Glomerular endothelial cell (primary cell): ENCODE measurements around the gene ABCA6. TPM values are rescaled to one million over a fixed set of nuclear protein-coding genes. Genes with fewer than 3 reads are reported as not detected.

Experiments
- DNase-seq: peaks from one replicate; pipeline ENCODE4 v3.0.0-alpha.2; 2011; ENCODE audit warnings: low read depth, low spot score; ENCODE audit errors: extremely low read depth
- total RNA-seq: library from RNA; depleted of rRNA; stranded (reverse); fragments of >200 nt; gene quantifications from 2 replicates; pipeline ENCODE4 v1.2.3, GENCODE V29; 2015

The ABCA6 gene
- total RNA-seq, 1 donor from 2014 or later: 10.1 TPM

DNA sequence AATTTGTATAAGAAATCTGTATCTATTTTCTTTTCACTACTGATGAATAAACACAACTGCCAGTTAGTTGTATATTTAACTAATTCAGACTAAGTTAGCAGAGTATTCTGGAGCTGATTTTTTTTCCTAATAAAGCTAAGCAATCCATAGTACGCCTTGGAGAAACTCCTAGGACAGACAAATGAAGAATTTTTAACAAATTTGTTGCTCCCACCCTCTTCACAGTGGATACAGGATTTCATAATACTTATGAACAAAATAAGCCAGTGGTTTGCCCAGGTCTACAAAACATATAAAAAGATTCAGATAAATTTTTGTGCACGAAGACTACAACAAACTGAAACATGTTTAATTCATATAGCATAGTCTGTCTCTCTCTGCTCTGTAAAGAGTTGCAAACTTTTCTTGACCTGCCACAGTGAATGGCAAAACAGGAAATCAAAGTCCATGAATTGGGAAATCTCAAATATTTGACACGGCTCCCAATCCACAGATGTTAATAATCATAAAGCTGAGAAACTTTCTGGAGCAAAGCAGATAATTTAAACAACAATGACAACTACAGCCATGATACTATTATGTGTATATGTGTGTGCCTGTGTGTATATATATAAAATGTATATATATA is 594 bp upstream of the ABCA6 start:
- DNase-seq: peak; percentile 5

DNA sequence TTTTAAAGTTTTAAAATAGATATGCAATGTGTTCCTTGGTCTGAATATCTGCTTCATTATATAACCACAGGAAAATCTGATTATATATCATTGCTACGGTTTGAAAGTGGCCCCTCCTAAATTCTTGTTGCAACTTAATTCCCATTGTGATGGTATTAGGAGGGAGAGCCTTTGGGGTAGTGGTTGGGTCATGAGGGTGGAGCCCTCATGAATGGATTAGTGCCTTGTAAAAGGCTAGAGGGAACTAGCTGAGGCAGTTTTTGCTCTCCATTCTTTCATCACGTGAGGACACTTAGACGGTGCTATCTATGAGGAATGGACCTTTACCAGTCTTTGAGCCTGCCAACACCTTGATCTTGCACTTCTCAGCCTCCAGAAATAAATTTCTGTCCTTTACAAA is 7.6 kb downstream of the ABCA6 start:
- DNase-seq: no peak

DNA sequence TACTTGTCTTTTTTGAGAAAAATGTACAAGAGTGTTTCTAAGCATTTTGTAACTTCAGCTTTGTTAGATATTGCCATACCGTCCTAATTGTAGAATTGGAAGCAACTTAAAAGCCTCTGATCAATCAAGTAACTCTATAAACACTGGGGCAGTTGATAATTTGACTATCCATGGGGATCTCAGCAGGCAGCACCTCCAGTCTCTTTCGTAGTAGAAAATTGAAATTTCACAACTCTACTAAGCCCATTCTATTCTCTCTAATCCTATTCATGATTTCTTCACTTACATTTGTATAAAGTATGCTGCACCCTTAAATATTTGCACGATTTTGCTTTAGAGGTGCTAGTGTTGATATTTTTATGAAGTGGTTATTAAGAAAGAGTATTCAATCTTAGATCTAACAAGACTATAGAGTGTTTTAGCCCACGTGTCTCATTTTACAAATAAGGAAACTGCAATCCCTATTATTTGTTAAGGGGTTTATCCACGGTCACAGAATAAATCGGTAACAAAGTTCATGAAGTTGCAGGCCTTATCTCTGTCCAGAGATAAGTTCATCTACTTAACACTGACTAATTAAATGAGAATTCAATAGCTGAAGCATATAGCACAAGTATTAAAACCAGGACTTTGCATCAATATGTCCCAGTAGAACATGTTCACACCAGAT is 10.9 kb downstream of the ABCA6 start:
- no peak for DNase-seq

DNA sequence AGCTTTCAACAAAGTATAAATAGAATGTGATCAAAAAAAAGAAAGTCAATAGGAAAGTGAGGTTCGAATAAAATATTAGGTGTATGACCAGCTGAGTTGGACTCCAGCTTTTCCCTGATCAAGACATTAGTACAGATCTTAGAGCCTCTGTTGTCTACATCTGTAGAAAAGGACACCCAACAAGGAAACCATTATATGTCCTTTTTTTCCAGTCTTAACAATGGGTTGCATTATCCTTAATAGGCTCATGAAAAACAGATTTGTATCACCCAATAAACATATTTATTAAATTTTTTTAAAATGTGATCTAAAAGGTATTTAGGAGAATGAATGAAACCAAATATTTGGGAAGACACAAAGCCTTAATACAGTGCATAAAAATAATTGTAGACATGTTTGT is 18.1 kb downstream of the ABCA6 start:
- DNase-seq: no peak

DNA sequence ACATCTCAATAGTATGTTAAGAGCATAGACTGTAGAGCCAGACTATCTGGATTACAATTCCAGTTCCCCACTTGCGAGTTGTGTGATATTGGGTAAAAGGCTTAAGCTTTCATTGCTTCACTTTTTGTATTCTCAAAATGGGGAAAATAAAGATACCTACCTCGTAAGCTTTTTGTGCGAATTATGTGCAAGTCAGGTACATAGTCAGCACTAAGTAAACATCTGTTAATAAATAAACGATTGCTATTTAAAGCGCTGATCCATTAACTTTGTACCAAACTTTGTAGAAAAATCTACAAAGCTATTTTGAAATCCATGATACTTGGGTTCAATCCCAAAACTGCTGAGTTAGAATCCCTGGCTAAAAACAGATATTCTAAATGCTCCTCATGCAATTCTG is 19.6 kb downstream of the ABCA6 start:
- DNase-seq: no peak

DNA sequence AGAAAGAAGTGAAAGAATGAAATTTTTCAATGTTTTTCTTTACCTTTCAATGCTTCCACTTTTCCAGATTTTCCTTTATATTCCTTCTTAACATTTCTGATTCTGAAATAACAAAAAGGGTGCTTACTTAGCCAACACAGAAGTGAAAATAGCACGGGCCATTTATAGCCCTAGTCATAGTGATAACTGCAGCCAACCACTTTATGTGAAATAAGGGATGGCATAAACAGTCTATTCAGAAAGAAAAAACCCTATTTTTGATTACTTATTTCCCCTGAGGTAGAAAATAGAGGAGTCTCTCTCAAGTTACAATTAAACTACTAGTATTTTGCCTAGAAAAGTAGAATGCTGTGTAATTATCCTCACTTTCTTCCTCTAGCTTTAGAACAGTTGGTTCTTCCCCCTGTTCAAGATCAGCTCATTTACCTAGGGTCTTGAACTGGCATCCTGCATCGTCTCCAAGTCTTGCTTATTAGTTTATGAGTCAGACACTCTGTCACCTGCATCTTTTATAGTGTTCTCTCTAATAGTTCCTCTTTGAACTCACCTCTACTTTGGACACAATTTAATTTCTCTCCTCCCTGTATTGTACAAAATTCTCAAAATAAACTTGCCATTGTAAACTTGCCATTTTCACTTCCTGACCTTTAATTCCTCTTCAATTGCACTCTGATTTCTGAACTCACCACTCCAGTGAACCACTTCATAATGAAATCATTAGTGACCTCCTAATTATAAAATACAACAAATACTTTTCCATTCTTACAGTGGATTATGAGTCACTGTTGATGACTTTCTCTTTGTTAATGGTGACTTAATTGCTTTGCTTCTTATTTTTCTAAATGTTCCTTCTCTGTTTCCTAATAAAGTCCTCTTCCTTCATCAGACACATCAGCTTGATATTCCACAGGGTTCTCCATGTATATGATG is 23.6 kb downstream of the ABCA6 start:
- no peak for DNase-seq

DNA sequence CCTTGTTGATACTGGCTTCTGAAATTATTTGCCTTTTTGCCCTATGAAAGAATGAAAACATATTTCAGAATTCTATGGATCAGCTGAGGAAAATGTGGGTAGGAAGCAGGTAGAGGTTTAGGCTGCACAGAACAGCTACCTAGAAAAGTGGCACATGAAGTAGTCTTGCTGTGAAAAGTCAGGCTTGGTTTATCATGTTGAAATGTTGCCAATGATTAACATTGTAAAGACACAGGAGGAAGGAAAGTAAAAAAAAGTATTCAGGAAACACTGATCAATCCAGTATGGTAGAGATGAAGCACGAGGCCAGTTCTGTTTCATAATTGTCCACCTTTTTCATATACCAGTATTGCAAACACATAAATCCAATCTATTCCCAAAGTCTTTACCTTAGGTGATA is 29.9 kb downstream of the ABCA6 start:
- DNase-seq: no peak

DNA sequence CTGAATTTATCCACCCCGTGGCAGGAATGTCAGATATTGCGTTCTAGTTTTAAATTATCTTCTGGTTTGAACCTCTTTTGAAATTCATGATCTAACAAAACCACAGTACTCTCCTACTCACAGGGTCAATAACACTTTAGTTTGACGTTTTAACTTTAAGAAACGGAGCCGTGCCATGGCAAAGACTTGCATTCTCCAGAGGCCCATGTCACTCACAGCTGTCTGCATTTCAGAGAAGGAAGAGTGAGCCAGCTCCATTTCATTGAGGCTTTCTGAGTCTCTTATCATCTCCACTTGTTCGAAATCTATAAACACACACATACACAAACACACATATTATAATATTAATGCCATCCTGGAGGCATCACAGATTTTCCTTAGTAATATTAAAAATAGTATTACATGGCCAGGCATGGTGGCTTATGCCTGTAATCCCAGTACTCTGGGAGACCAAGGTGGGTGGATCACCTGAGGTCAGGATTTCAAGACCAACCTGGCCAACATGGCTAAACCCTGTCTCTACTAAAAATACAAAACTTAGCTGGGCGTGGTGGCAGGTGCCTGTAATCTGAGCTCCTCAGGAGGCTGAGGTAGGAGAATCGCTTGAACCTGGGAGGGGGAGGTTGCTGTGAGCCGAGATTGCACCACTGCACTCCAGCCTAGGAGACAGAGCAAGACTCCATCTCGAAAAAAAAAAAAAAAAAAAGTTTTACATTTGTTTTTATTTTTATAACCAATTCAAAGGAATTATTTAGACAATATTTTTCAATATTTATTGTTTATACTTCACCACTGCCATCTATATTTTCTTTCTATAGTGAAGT is 35.6 kb downstream of the ABCA6 start:
- no peak for DNase-seq

DNA sequence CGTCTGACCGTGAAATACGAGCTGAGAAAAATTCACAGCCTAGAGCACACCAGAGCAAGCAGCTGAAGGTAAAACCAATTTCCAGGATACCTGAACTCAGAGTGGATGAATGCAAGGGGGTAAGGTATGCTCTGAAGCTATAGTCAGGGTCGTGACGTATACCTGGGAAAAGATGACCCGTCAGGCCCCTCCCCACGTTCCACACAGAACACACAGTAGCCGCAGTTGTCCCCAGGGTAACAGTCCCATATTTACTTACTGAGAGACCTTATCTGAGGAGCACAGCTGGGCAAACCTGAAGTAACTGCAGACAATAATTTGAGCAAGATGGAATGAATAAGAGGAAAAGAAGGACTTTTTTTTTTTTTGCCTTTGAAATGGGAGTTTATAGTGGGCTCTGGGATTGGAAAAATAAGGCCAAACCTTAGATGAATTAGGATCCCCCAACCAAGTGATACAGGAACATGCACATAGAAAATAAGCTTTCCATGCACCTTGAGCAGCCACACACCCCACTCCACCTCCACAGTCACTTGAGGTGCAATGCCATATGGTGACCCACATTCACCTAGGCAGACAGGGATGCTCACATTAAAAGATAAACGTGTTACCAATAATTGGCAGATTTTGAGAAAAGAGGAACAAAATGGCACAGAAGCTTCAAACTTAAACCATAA is 38.0 kb downstream of the ABCA6 start:
- no peak for DNase-seq

DNA sequence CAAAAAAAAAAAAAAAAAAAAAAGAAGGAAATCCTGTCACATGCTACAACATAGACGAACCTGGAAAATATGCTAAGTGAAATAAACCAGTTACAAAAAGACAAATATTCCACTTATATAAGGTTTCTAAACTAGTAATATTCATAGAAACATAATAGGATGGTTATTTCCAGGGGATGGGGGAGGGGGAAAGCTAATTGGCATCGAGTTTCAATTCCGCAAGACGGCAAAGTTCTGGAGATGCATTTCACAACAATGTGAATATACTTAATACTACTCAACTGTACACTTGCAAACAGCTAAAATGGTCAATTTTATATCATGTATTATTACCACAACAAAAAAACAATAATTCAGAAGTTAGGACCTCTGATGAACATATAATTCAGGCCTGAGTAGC is 43.1 kb downstream of the ABCA6 start:
- DNase-seq: no peak

DNA sequence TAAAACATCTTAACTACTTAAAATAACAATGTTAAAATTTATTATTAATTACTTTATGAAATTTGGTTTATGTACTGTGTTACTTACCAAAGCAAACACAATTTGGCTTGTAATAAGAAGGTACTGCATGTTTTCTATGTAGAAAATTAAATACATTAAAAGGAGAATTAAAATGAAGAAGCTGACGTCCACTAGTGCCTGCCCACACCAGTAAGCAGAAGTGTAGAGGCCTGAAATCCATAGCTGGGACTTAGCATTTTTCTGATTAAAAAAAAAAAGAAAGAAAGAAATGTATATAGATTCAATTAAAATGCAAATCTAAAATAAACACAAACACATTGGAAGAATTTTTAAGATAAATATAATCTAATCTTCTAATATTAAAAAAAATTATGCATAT is 45.2 kb downstream of the ABCA6 start:
- DNase-seq: no peak

DNA sequence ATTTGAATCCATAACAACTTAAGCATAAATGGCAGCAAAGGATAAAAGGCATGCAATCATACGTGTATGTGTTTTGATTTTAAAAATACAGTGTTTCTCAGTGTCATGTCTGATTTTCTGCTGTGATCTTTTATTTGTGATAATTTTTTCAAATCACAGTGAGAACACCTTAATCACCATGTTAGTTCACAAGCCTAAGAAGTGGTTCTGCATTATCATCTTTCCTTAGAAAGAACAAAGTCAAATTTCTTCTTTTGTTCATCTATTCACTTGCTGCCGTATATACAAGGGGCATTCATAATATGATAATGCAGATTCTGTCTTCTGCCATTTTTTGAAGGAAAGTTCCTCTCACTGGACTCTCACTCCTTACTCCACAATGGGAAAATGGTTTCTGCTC is 47.7 kb downstream of the ABCA6 start:
- no peak for DNase-seq

DNA sequence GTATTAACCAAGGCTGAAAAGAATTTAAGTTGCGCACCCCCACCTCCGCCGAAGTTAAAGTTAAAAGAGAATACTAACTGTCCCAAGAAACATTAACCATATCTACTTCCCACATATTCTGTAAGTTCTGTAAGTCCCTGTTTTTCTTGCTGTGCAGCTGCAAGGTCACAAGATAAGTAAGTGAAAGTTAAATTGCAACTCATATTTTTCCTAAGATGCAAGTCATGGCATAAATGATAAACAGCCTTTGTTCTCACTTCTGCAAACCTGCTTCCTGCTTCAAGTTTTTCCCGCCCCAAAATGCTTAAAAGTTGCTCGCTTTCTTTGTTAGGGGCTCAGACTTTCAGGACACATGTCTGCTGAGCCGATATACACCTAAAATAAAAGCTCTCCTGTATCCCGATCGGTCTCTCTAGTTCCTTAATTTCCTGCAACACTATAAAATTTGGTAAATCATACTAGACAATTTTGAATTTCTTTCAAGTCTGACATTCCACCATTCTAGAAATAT is 48.4 kb downstream of the ABCA6 start:
- peak; percentile 27 for DNase-seq

DNA sequence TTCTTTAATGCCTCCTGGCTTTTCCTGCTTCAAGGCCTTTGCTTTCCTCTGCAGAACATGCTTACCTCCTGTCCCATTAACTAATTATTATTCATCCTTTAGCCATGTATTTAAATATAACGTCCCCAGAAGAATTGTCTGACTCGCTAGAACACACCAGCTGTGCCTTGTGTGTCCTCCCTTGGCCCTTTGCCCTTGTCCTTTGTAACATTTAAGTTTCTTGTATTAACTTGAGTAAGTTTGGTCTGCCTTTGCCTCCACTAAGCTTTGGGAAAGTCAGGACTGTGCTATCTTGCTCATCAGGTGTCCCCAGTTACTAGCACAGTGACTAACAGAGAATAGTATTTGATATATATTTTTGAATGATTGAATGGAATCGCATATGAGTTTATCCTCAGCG is 51.3 kb downstream of the ABCA6 start:
- no peak for DNase-seq

DNA sequence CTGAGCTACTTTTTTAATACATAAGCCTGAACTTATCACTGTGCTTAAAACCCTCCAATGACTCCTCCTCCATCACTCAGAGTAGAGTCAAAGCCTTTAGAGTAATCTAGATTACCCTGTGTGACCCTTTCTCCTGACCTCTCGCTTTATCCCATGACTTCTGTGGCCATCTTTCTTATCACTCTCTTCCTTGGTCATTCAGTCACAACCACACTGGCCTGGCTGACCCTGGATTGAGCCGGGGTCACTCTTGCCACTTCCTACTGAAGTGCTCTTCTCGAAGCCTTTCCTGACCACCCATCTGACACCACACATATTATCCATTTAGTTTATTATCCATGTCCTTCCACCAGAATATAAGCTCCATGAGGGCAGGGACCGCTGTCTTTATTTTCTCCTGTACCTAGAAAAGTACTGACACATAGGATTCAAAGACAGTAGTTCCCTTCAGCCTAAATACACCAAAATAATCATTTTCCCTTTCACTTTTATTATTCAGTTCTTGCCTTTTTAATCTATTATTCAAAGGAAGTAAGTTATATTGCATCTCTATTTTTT is 53.0 kb downstream of the ABCA6 start:
- no peak for DNase-seq

DNA sequence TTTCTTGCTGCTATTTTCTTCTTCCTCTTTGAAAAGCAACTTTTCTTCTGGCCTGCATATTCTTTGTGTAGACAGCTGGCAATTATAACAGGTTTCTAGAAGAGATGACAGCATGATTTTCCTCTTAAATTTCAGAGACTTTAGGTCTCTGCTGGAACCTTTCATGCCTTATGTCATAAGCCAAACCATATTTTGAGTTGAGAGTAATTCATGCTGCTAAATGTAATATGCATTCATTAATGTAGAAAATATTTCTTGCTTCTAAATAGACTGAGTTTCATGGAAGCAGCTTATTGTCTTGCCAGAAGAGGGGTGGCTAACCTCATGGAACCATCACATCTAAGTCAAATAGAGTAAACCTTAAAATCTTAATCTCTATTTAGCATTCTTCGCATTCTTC is 55.1 kb downstream of the ABCA6 start:
- DNase-seq: no peak

DNA sequence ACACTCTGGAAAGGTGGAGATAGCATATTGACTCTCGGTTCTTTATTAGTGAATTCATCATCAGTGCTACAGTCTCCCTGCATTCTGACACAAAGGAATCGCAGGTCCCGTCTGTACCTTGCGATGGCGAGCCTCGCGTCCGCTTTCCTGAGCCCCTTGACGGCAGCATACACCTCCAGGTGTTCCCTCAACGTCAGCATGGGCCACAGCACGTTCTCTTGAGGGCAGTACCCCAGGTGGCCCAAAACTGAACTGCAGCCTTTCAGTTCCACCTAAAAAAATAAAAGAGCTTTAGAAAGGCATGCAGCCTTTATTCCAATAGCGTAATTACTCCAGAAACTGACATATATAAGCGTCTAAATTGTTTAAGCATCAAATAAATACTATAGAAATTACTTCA is 56.8 kb downstream of the ABCA6 start:
- no peak for DNase-seq

DNA sequence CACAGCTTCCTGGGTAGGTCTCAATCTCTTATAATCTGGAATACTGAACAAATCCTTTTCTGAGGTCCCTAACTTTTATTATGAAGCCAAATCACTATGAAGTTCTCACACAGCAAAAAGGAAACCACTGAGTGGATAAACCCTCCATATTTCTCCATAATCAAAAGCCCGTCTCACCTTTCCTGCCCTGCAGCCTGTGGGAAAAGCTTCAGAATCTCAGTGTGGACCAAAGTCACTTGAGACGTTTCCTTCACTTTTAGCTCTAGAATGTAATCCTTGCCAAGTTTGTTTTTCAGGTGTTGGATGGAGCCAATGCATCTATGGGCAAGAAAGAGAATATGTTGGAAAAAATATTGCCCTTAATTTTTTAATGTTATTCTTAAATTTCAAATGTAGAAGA is 59.0 kb downstream of the ABCA6 start:
- DNase-seq: no peak

DNA sequence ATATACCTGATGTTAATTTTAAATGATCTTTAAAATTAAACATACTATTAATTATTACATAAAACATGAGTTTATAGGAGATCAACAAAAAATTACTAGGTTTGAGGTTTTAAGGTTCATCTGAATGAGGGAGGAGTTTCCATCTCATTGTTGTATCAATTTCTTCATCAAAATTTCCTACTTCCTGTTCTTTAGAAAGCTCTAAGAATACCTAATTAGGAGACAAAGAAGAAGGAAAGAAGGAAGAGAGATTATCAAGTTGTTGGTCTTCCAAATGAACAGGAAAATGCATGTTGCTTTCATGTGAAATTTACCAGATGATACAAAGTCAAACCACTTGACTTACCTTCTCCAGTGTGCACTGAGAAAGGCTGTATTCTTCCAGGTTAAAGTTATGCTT is 62.8 kb downstream of the ABCA6 start:
- DNase-seq: no peak

DNA sequence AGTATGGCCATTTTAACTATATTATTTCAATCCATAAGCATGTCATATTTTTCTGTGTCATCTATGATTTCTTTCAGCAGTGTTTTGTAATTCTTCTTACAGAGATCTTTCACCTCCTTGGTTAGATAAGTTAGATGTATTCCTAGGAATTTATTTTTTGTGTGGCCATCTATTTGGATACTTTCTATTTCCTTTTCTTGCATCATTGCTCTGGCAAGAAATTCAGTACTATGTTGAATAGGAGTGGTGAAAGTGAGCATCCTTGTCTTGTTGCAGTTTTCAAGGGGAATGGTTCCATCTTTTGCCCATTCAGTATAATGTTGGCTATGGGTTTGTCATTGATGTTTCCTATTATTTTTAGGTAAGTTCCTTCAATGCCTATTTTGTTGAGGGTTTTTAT is 65.9 kb downstream of the ABCA6 start:
- DNase-seq: no peak
